Loucy (cell line): ENCODE results near the gene CNTNAP2.

Experiments
- H2AFZ ChIP-seq: fragments of 200-600 bp; sonication (generic); 2 replicates; pipeline ENCODE4 v1.6.0; 2016; ENCODE audit warnings: antibody characterized with exemption, mild to moderate bottlenecking, low read length, moderate library complexity
- H3F3A ChIP-seq: fragments of 200-600 bp; 2 replicates; pipeline ENCODE4 v1.6.0; 2016; ENCODE audit warnings: antibody characterized with exemption, low read depth, mild to moderate bottlenecking
- H3K27me3 ChIP-seq: fragments of 200-600 bp; sonication (generic); 2 replicates; pipeline ENCODE4 v1.6.1; 2014; ENCODE audit warnings: low read length, mild to moderate bottlenecking; ENCODE audit not compliant: insufficient read depth, poor library complexity, severe bottlenecking
- H3K36me3 ChIP-seq: fragments of 200-600 bp; sonication (generic); 2 replicates; pipeline ENCODE4 v1.6.1; 2016; ENCODE audit warnings: low read length; ENCODE audit not compliant: insufficient read depth
- H3K4me1 ChIP-seq: fragments of 200-600 bp; sonication (generic); 2 replicates; pipeline ENCODE4 v1.5.1; 2014; ENCODE audit warnings: low read length, mild to moderate bottlenecking; ENCODE audit not compliant: insufficient read depth, poor library complexity, severe bottlenecking
- H3K4me2 ChIP-seq: fragments of 200-600 bp; sonication (generic); 2 replicates; pipeline ENCODE4 v1.6.0; 2014; ENCODE audit warnings: antibody characterized with exemption, low read length, low read depth, mild to moderate bottlenecking; ENCODE audit not compliant: poor library complexity, severe bottlenecking
- H3K4me3 ChIP-seq: fragments of 200-600 bp; sonication (generic); 2 replicates; pipeline ENCODE4 v1.5.1; 2014; ENCODE audit warnings: low read length, mild to moderate bottlenecking, mixed read lengths; ENCODE audit not compliant: poor library complexity, severe bottlenecking
- H3K79me2 ChIP-seq: fragments of 200-600 bp; sonication (generic); 2 replicates; pipeline ENCODE4 v1.6.1; 2014; ENCODE audit warnings: low read length; ENCODE audit not compliant: insufficient read depth
- H3K9ac ChIP-seq: fragments of 200-600 bp; sonication (generic); 2 replicates; pipeline ENCODE4 v1.6.0; 2014; ENCODE audit warnings: mild to moderate bottlenecking, low read depth, low read length, moderate library complexity; ENCODE audit not compliant: poor library complexity, severe bottlenecking
- H3K9me2 ChIP-seq: fragments of 200-600 bp; sonication (generic); replicated peaks from 2 replicates; pipeline ENCODE4 v1.6.1; 2016; ENCODE audit warnings: low read depth, low read length, mixed read lengths
- H3K9me3 ChIP-seq: fragments of 200-600 bp; sonication (generic); 2 replicates; pipeline ENCODE4 v1.6.1; 2014; ENCODE audit warnings: mild to moderate bottlenecking, antibody characterized with exemption, low read length, low read depth; ENCODE audit not compliant: insufficient read depth
- H4K20me1 ChIP-seq: fragments of 200-600 bp; sonication (generic); 2 replicates; pipeline ENCODE4 v1.6.0; 2014; ENCODE audit warnings: antibody characterized with exemption, low read length, mild to moderate bottlenecking; ENCODE audit not compliant: insufficient read depth, poor library complexity, severe bottlenecking
- CTCF ChIP-seq: fragments of 200-600 bp; sonication (generic); conservative IDR thresholded peaks from 2 replicates; pipeline ENCODE4 v1.5.1; 2014; ENCODE audit warnings: mild to moderate bottlenecking, antibody characterized with exemption, low read length
- EZH2phosphoT487 ChIP-seq: fragments of 200-600 bp; IDR thresholded peaks from 2 replicates; pipeline ENCODE4 v1.6.1; 2018; ENCODE audit warnings: antibody characterized with exemption, mild to moderate bottlenecking, moderate library complexity, borderline replicate concordance

CNTNAP2 gene

GRCh38 chr7:148091882-148092281 is 1975.3 kb downstream of the CNTNAP2 start:
- Histone ChIP-seq H3K79me2 (no peaks in the 10 kb centered on the region), H3K4me2 (no peak overlapping the region), H3K4me1 (no peaks in the 10 kb centered on the region), H2AFZ (no peak overlapping the region), H3K36me3 (no peaks in the 10 kb centered on the region), H3K9me3 (no peaks in the 10 kb centered on the region), H4K20me1 (no peaks in the 10 kb centered on the region), H3K27me3 (no peaks in the 10 kb centered on the region), H3F3A (no peaks in the 10 kb centered on the region), H3K4me3 (no peak overlapping the region), H3K9ac (no peak overlapping the region), H3K9me2 (no peaks in the 10 kb centered on the region)
- no peak for TF ChIP-seq CTCF

GRCh38 chr7:148093375-148094166 is 1977.0 kb downstream of the CNTNAP2 start:
- H3F3A ChIP-seq: no peaks in the 10 kb centered on the region
- no peaks in the 10 kb centered on the region for H3K79me2 ChIP-seq
- no peaks in the 10 kb centered on the region for H3K27me3 ChIP-seq
- H3K4me2 ChIP-seq: no peak overlapping the region
- no peak for TF ChIP-seq CTCF
- TF ChIP-seq EZH2phosphoT487: no peak
- no peaks in the 10 kb centered on the region for H3K4me1 ChIP-seq
- H4K20me1 ChIP-seq: no peaks in the 10 kb centered on the region
- H3K9ac ChIP-seq: no peak overlapping the region
- H3K36me3 ChIP-seq: no peaks in the 10 kb centered on the region
- H3K9me2 ChIP-seq: no peaks in the 10 kb centered on the region
- H2AFZ ChIP-seq: no peak overlapping the region
- no peak overlapping the region for H3K4me3 ChIP-seq
- no peaks in the 10 kb centered on the region for H3K9me3 ChIP-seq

GRCh38 chr7:148095066-148095465 is 1978.5 kb downstream of the CNTNAP2 start:
- Histone ChIP-seq H3K79me2 (no peaks in the 10 kb centered on the region), H3K9ac (no peak overlapping the region), H3K4me3 (no peak overlapping the region), H3K9me2 (no peaks in the 10 kb centered on the region), H3F3A (no peaks in the 10 kb centered on the region), H3K4me2 (no peak overlapping the region), H3K9me3 (no peaks in the 10 kb centered on the region; the same call in 1 of the 2 replicates), H3K27me3 (no peaks in the 10 kb centered on the region), H3K4me1 (no peaks in the 10 kb centered on the region), H2AFZ (no peak overlapping the region), H3K36me3 (no peaks in the 10 kb centered on the region), H4K20me1 (no peaks in the 10 kb centered on the region)
- TF ChIP-seq CTCF: no peak
- no peak for TF ChIP-seq EZH2phosphoT487
